ENCODE data around the gene PRC1.
A peak's percentile ranks its signal among the peaks of the same experiment; 100 is the strongest.

Gene PRC1

GRCh38 chr15:90989040-90989768, 5.1 kb downstream of the PRC1 start:
- DNase-seq (ENCODE audit: low read depth): no peak

- no peak for DNase-seq (ENCODE audit: low read depth)
These were observed 6.0 kb downstream of the PRC1 start for GRCh38 chr15:90988296-90988695.

- DNase-seq (ENCODE audit: low read depth): no peak
These were observed 6.7 kb downstream of the PRC1 start for GRCh38 chr15:90987561-90988141.

- no peak for DNase-seq (ENCODE audit: low read depth)
These were observed 7.4 kb downstream of the PRC1 start for GRCh38 chr15:90986790-90987507.

GRCh38 chr15:90982135-90982534, 12.2 kb downstream of the PRC1 start:
- no peak for DNase-seq (ENCODE audit: low read depth)

- no peak for DNase-seq (ENCODE audit: low read depth)
These were observed 12.7 kb downstream of the PRC1 start for GRCh38 chr15:90981681-90982080.

- no peak for DNase-seq (ENCODE audit: low read depth)
These were observed 14.8 kb downstream of the PRC1 start for GRCh38 chr15:90979582-90979981.

- no peak for DNase-seq (ENCODE audit: low read depth)
These were observed 20.1 kb downstream of the PRC1 start for GRCh38 chr15:90974216-90974615.

- no peak for DNase-seq (ENCODE audit: low read depth)
These were observed 22.2 kb downstream of the PRC1 start for GRCh38 chr15:90972133-90972532.

- DNase-seq (ENCODE audit: low read depth): no peak
These were observed 24.1 kb downstream of the PRC1 start for GRCh38 chr15:90970274-90970673.

GRCh38 chr15:90968434-90968833, 25.9 kb downstream of the PRC1 start:
- no peak for DNase-seq (ENCODE audit: low read depth)

GRCh38 chr15:90967206-90967605, 27.1 kb downstream of the PRC1 start:
- no peak for DNase-seq (ENCODE audit: low read depth)

GRCh38 chr15:90966262-90966661, 28.1 kb downstream of the PRC1 start:
- DNase-seq (ENCODE audit: low read depth): no peak

GRCh38 chr15:90962021-90962420, 32.3 kb downstream of the PRC1 start:
- no peak for DNase-seq (ENCODE audit: low read depth)

GRCh38 chr15:90960298-90961091, 33.8 kb downstream of the PRC1 start:
- no peak for DNase-seq (ENCODE audit: low read depth)

GRCh38 chr15:90959894-90960293, 34.4 kb downstream of the PRC1 start:
- no peak for DNase-seq (ENCODE audit: low read depth)

GRCh38 chr15:90959028-90959595, 35.2 kb downstream of the PRC1 start:
- DNase-seq (ENCODE audit: low read depth): no peak

GRCh38 chr15:90957791-90958190, 36.5 kb downstream of the PRC1 start:
- DNase-seq (ENCODE audit: low read depth): no peak

- no peak for DNase-seq (ENCODE audit: low read depth)
These were observed 37.1 kb downstream of the PRC1 start for GRCh38 chr15:90957031-90957790.

GRCh38 chr15:90956274-90957030, 37.9 kb downstream of the PRC1 start:
- peak; percentile 40 for DNase-seq (ENCODE audit: low read depth)

All from T follicular helper cell (primary cell).